ACC112 (cell line): ENCODE measurements around the gene SPATA32.

Experiments used
- H2AFZ ChIP-seq: fragments of 200-600 bp; sonication (generic); one replicate; pipeline ENCODE4 v1.6.0; 2017; ENCODE audit warnings: antibody characterized with exemption, low read length; ENCODE audit not compliant: unreplicated experiment
- H3K27ac ChIP-seq: fragments of 200-600 bp; sonication (generic); 2 replicates; pipeline ENCODE4 v1.5.1; 2014; ENCODE audit warnings: low read depth, mild to moderate bottlenecking, antibody characterized with exemption, low read length, moderate library complexity
- H3K27me3 ChIP-seq: fragments of 200-600 bp; sonication (generic); 2 replicates; pipeline ENCODE4 v1.6.1; 2014; ENCODE audit warnings: mild to moderate bottlenecking, antibody characterized with exemption, low read length, moderate library complexity, mixed read lengths; ENCODE audit not compliant: insufficient read depth
- H3K36me3 ChIP-seq: fragments of 200-600 bp; sonication (generic); 2 replicates; pipeline ENCODE4 v1.6.1; 2016; ENCODE audit warnings: mild to moderate bottlenecking, antibody characterized with exemption, low read length, moderate library complexity, mixed read lengths; ENCODE audit not compliant: insufficient read depth
- H3K4me1 ChIP-seq: fragments of 200-600 bp; sonication (generic); one replicate; pipeline ENCODE4 v1.6.1; 2016; ENCODE audit warnings: low read length, mixed read lengths; ENCODE audit not compliant: insufficient read depth, unreplicated experiment, control insufficient read depth
- H3K4me3 ChIP-seq: fragments of 200-600 bp; sonication (generic); 2 replicates; pipeline ENCODE4 v1.5.1; 2014; ENCODE audit warnings: mild to moderate bottlenecking, low read depth, low read length
- H3K79me2 ChIP-seq: fragments of 200-600 bp; sonication (generic); one replicate; pipeline ENCODE4 v1.6.0; 2016; ENCODE audit warnings: low read length; ENCODE audit not compliant: control insufficient read depth, unreplicated experiment, insufficient read depth

Gene SPATA32

GRCh38 chr17:45261577-45262515, at the start of gene SPATA32:
SPATA32 (minus strand) TSS chr17:45262094; CDS start chr17:45262016, 78 bp downstream.
- Histone ChIP-seq H3K36me3 (peaks cover 26% of the 10 kb centered on the region; the same call in 1 of the 2 replicates), H3K27ac (no peak within 1 kb of the TSS), H3K4me3 (no peak within 1 kb of the TSS), H2AFZ (no peak within 1 kb of the TSS), H3K27me3 (no peaks in the 10 kb centered on the region), H3K79me2 (no peaks in the 10 kb centered on the region), H3K4me1 (peaks cover 29% of the 10 kb centered on the region)

GRCh38 chr17:45311401-45311759, 49.5 kb upstream of the SPATA32 start:
- no peak overlapping the region for H2AFZ ChIP-seq
- H3K4me1 ChIP-seq: peaks cover 63% of the 10 kb centered on the region
- peak overlapping the region; percentile 77 for H3K27ac ChIP-seq

GRCh38 chr17:45310380-45311324, 48.8 kb upstream of the SPATA32 start:
- Histone ChIP-seq H3K27me3 (no peaks in the 10 kb centered on the region), H3K27ac (peak overlapping the region; percentile 77), H3K79me2 (peaks cover 90% of the 10 kb centered on the region), H3K4me3 (no peak overlapping the region), H3K4me1 (peaks cover 70% of the 10 kb centered on the region), H3K36me3 (peaks cover 3% of the 10 kb centered on the region), H2AFZ (no peak overlapping the region)

More at GRCh38 chr17:45311401-45311759, 49.5 kb upstream of the SPATA32 start:
- no peak overlapping the region for H3K4me3 ChIP-seq
- no peaks in the 10 kb centered on the region for H3K27me3 ChIP-seq
- H3K36me3 ChIP-seq: peaks cover 3% of the 10 kb centered on the region
- peaks cover 90% of the 10 kb centered on the region for H3K79me2 ChIP-seq

GRCh38 chr17:45309400-45309799, 47.5 kb upstream of the SPATA32 start:
- Histone ChIP-seq H2AFZ (no peak overlapping the region), H3K27ac (peak overlapping the region; percentile 92; the same call in 1 of the 2 replicates), H3K27me3 (no peaks in the 10 kb centered on the region), H3K79me2 (peaks cover 87% of the 10 kb centered on the region), H3K4me3 (no peak overlapping the region), H3K36me3 (peaks cover 7% of the 10 kb centered on the region), H3K4me1 (peaks cover 75% of the 10 kb centered on the region)

- H3K27ac ChIP-seq: peak overlapping the region; percentile 92
- peaks cover 73% of the 10 kb centered on the region for H3K4me1 ChIP-seq
Measured at GRCh38 chr17:45308840-45309239, 46.9 kb upstream of the SPATA32 start.

GRCh38 chr17:45308016-45308365, 46.1 kb upstream of the SPATA32 start:
- Histone ChIP-seq H3K27ac (peak overlapping the region; percentile 92), H2AFZ (no peak overlapping the region), H3K27me3 (no peaks in the 10 kb centered on the region), H3K79me2 (peaks cover 85% of the 10 kb centered on the region), H3K4me1 (peaks cover 70% of the 10 kb centered on the region), H3K4me3 (peak overlapping the region; percentile 27), H3K36me3 (peaks cover 10% of the 10 kb centered on the region)

More at GRCh38 chr17:45308840-45309239, 46.9 kb upstream of the SPATA32 start:
- Histone ChIP-seq H2AFZ (no peak overlapping the region), H3K27me3 (no peaks in the 10 kb centered on the region), H3K36me3 (peaks cover 10% of the 10 kb centered on the region), H3K4me3 (no peak overlapping the region), H3K79me2 (peaks cover 87% of the 10 kb centered on the region)

- Histone ChIP-seq H3K27ac (peak overlapping the region; percentile 92), H3K79me2 (peaks cover 84% of the 10 kb centered on the region), H3K4me3 (peak overlapping the region; percentile 27), H3K27me3 (no peaks in the 10 kb centered on the region), H2AFZ (no peak overlapping the region), H3K4me1 (peaks cover 70% of the 10 kb centered on the region), H3K36me3 (peaks cover 10% of the 10 kb centered on the region)
Measured at GRCh38 chr17:45307290-45308015, 45.6 kb upstream of the SPATA32 start.

- Histone ChIP-seq H3K79me2 (peaks cover 82% of the 10 kb centered on the region), H3K27ac (peak overlapping the region; percentile 92), H3K4me1 (peaks cover 68% of the 10 kb centered on the region)
Measured at GRCh38 chr17:45306623-45307022, 44.7 kb upstream of the SPATA32 start.

GRCh38 chr17:45306094-45306493, 44.2 kb upstream of the SPATA32 start:
- H3K4me3 ChIP-seq: no peak overlapping the region
- H3K79me2 ChIP-seq: peaks cover 81% of the 10 kb centered on the region
- peak overlapping the region; percentile 92 for H3K27ac ChIP-seq
- H3K36me3 ChIP-seq: peaks cover 10% of the 10 kb centered on the region
- H3K27me3 ChIP-seq: no peaks in the 10 kb centered on the region
- peaks cover 65% of the 10 kb centered on the region for H3K4me1 ChIP-seq
- H2AFZ ChIP-seq: no peak overlapping the region

More at GRCh38 chr17:45306623-45307022, 44.7 kb upstream of the SPATA32 start:
- Histone ChIP-seq H3K4me3 (no peak overlapping the region), H3K36me3 (peaks cover 10% of the 10 kb centered on the region), H2AFZ (no peak overlapping the region), H3K27me3 (no peaks in the 10 kb centered on the region)
